ENCODE results near the gene DCBLD2.
"Not testable (repeated sequence)": the region's sequence is repeated elsewhere in the genome, so short reads cannot be mapped to it uniquely, and the experiment has no call there.

The DCBLD2 gene

DNA sequence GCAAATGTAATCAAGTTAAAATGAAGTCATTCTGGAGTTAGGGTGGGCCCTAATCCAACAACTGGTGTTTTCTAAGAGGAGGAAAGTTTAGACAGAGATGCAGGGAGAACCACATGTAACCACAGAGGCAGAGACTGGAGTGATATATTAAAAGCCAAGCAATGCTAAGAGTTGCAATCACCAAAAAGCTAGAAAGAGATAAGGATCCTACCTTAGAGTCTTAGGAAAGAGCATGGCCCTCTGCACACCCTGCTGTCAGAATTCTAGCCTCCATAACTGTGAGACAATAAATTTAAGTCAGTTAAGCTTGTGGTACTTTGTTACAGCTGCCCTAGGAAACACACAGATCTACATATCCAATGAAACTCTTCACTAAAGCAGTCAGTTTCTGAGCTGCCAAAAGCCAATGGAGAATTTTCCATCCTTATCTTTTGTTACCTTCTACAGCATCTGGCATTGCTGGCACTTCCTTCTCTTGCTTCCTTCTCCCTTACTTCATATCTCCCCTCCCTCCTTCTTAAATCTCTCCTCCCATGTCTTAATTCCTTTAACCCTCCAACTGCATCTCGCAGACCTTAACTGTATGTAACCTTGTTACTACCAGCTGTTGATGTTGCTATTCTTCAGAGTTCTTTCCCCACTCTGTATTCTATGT is 11.2 kb downstream of the DCBLD2 start:
- Histone ChIP-seq H3K9me3 (ENCODE audit: low read length) (no peaks in the 10 kb centered on the region), H3K27ac (ENCODE audit: low read depth, low read length) (no peak overlapping the region)

DNA sequence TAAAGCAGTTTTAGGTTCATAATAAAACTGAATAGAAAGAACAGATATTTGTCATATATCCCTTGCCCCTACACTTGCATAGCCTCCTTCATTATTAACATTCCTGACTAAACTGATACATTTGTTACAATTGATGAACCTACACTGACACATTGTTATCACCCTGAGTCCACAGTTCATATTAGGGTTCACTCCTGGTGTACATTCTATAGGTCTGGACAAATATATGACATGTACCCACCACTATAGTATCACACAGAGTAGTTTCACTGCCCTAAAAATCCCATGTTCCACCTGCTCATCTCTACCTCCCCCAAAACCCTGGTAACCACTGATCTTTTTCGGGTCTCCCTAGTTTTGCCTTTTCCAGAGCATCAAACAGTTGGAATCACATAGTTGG is 13.8 kb downstream of the DCBLD2 start:
- H3K9ac ChIP-seq (ENCODE audit: low read length) = no peak overlapping the region
- no peaks in the 10 kb centered on the region for H3K36me3 ChIP-seq (ENCODE audit: insufficient read depth, low read length)
- H3K4me3 ChIP-seq (ENCODE audit: low read depth in 1 of 2, low read length in 2 of 2) = no peak overlapping the region
- H3K4me1 ChIP-seq (ENCODE audit: insufficient read depth, low read length) = peaks cover 46% of the 10 kb centered on the region
- H3K9me3 ChIP-seq (ENCODE audit: low read length) = no peaks in the 10 kb centered on the region
- no peak overlapping the region for H3K27ac ChIP-seq (ENCODE audit: low read depth, low read length)
- H3K27me3 ChIP-seq (ENCODE audit: control insufficient read depth in 1 of 2, insufficient read depth in 2 of 2, low read length in 2 of 2) = no peaks in the 10 kb centered on the region

More for the DNA sequence above, 11.2 kb downstream of the DCBLD2 start:
- Histone ChIP-seq H3K4me3 (ENCODE audit: low read depth in 1 of 2, low read length in 2 of 2) (no peak overlapping the region), H3K9ac (ENCODE audit: low read length) (no peak overlapping the region), H3K27me3 (ENCODE audit: control insufficient read depth in 1 of 2, insufficient read depth in 2 of 2, low read length in 2 of 2) (no peaks in the 10 kb centered on the region), H3K36me3 (ENCODE audit: insufficient read depth, low read length) (no peaks in the 10 kb centered on the region), H3K4me1 (ENCODE audit: insufficient read depth, low read length) (peaks cover 37% of the 10 kb centered on the region)

DNA sequence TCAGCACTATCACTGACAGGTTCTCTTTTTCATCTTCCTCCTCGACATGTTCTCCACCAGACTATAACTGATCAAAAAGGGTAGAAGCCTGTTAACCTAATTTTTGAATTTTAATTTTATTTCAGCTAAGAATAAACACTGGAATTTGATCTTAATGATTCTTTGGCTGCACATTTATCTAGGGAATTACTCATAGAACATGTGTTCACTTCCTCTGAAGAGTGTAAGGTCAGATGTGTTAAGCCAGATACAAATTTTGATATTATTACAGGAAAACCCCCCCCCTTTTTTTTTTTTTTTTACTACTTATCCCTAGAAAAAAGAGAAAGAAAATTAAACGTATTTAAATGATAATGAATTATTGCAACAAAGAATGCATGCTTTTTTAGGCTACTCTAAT is 15.0 kb downstream of the DCBLD2 start:
- Histone ChIP-seq H3K27me3 (ENCODE audit: control insufficient read depth in 1 of 2, insufficient read depth in 2 of 2, low read length in 2 of 2) (no peaks in the 10 kb centered on the region), H3K4me1 (ENCODE audit: insufficient read depth, low read length) (peaks cover 34% of the 10 kb centered on the region), H3K27ac (ENCODE audit: low read depth, low read length) (no peak overlapping the region), H3K9me3 (ENCODE audit: low read length) (no peaks in the 10 kb centered on the region), H3K9ac (ENCODE audit: low read length) (no peak overlapping the region), H3K36me3 (ENCODE audit: insufficient read depth, low read length) (no peaks in the 10 kb centered on the region), H3K4me3 (ENCODE audit: low read depth in 1 of 2, low read length in 2 of 2) (no peak overlapping the region)

DNA sequence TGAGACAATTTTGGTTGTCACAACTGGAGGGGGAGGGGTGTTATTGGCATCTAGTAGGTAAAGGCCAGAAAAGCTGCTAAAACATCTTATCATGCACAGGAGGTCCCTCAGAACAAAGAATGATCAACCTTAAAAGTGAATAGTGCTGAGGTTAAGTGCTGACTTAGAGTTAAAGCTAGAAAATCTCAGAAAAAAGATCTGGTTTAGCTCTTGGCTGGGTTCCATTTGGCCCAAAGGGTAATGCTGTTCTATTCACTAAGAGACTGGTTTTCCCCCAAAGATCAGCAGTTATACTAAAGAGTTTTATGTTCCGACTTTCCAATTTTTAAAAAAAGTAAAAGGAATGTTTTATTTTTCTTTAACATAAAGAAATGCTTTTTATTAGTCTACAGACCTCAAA is 15.6 kb downstream of the DCBLD2 start:
- no peaks in the 10 kb centered on the region for H3K9me3 ChIP-seq (ENCODE audit: low read length)
- peaks cover 28% of the 10 kb centered on the region for H3K4me1 ChIP-seq (ENCODE audit: insufficient read depth, low read length)
- no peak overlapping the region for H3K9ac ChIP-seq (ENCODE audit: low read length)
- H3K36me3 ChIP-seq (ENCODE audit: insufficient read depth, low read length) = peaks cover under 1% of the 10 kb centered on the region
- H3K27me3 ChIP-seq (ENCODE audit: control insufficient read depth in 1 of 2, insufficient read depth in 2 of 2, low read length in 2 of 2) = no peaks in the 10 kb centered on the region
- H3K27ac ChIP-seq (ENCODE audit: low read depth, low read length) = no peak overlapping the region
- H3K4me3 ChIP-seq (ENCODE audit: low read depth in 1 of 2, low read length in 2 of 2) = no peak overlapping the region

DNA sequence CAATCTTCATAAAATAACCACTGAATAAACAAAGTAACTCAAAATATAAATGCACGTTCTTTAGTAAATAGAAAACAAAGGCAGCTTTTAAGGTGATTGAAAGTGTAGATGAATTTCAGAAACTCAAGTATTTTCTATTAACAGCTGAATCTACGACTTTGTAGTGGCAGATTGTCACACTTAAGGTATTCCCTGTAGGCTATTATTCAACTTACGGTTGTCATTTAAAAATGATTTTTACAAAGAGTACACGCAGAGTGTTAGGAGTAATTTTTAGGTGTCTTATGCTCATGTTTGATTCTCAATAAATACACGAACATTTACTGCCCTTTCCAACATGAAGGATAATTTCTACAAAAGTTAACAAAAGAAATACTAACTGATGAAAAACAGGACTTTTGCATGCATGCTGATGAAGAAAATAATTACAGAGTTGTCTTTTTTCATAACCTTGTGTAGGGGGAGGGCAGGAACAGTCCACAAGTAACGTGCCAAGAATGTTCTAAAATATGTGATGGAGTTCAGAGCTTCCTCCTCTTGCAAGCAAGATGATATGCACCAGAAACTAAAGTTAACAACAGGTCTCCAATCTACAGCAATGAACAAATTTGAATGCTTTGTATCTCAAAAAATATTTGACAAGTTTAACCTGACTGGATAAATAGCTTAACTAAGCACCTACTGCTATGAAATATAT is 16.7 kb downstream of the DCBLD2 start:
- Histone ChIP-seq H3K9me3 (ENCODE audit: low read length) (no peaks in the 10 kb centered on the region), H3K4me3 (ENCODE audit: low read depth in 1 of 2, low read length in 2 of 2) (no peak overlapping the region), H3K27me3 (ENCODE audit: control insufficient read depth in 1 of 2, insufficient read depth in 2 of 2, low read length in 2 of 2) (no peaks in the 10 kb centered on the region), H3K27ac (ENCODE audit: low read depth, low read length) (no peak overlapping the region), H3K9ac (ENCODE audit: low read length) (no peak overlapping the region), H3K36me3 (ENCODE audit: insufficient read depth, low read length) (peaks cover 11% of the 10 kb centered on the region), H3K4me1 (ENCODE audit: insufficient read depth, low read length) (peaks cover 23% of the 10 kb centered on the region)

DNA sequence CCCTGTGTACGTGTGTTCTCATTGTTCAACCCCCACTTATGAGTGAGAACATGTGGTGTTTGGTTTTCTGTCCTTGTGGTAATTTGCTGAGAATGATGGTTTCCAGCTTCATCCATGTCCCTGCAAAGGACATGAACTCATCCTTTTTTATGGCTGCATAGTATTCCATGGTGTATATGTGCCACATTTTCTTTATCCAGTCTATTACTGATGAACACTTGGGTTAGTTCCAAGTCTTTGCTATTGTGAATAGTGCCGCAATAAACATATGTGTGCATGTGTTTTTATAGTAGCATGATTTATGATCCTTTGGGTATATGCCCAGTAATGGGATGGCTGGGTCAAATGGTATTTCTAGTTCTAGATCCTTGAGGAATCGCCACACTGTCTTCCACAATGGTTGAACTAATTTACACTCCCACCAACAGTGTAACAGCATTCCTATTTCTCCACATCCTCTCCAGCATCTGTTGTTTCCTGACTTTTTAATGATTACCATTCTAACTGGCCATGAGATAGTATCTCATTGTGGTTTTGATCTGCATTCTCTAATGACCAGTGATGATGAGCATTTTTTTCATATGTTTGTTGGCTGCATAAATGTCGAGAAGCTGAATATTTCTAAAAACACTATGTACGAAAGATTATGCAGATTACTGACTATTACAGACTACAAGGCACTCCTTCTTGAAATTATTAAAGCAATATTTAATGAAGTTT is 18.7 kb downstream of the DCBLD2 start:
- peaks cover 23% of the 10 kb centered on the region for H3K4me1 ChIP-seq (ENCODE audit: insufficient read depth, low read length)
- H3K27me3 ChIP-seq (ENCODE audit: control insufficient read depth in 1 of 2, insufficient read depth in 2 of 2, low read length in 2 of 2); H3K9me3 ChIP-seq (ENCODE audit: low read length); H3K4me3 ChIP-seq (ENCODE audit: low read depth in 1 of 2, low read length in 2 of 2); H3K9ac ChIP-seq (ENCODE audit: low read length); H3K27ac ChIP-seq (ENCODE audit: low read depth, low read length): not testable (repeated sequence)
- H3K36me3 ChIP-seq (ENCODE audit: insufficient read depth, low read length) = peaks cover 13% of the 10 kb centered on the region

DNA sequence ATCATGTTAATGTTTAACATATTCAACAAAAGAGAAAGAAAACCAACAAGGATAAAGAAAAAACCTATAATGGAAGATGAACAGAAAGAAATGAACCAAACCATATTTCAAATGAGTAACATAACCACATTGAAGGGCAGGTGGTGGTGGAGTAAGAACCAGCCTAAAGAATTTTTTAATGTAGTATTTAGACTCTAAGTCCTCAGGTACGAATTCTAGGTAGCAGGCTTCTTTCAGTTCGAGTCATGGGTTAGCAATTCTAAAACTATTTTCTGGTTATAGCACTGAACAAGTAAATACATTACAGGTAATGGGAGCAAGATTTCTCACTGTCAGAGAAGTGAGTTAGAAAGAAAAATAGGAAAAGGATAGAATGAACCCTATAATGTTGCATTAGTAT is 24.4 kb downstream of the DCBLD2 start:
- Histone ChIP-seq H3K36me3 (ENCODE audit: insufficient read depth, low read length) (peaks cover 13% of the 10 kb centered on the region), H3K9ac (ENCODE audit: low read length) (no peak overlapping the region), H3K27me3 (ENCODE audit: control insufficient read depth in 1 of 2, insufficient read depth in 2 of 2, low read length in 2 of 2) (no peaks in the 10 kb centered on the region), H3K4me1 (ENCODE audit: insufficient read depth, low read length) (no peaks in the 10 kb centered on the region), H3K9me3 (ENCODE audit: low read length) (no peaks in the 10 kb centered on the region), H3K4me3 (ENCODE audit: low read depth in 1 of 2, low read length in 2 of 2) (no peak overlapping the region), H3K27ac (ENCODE audit: low read depth, low read length) (no peak overlapping the region)

DNA sequence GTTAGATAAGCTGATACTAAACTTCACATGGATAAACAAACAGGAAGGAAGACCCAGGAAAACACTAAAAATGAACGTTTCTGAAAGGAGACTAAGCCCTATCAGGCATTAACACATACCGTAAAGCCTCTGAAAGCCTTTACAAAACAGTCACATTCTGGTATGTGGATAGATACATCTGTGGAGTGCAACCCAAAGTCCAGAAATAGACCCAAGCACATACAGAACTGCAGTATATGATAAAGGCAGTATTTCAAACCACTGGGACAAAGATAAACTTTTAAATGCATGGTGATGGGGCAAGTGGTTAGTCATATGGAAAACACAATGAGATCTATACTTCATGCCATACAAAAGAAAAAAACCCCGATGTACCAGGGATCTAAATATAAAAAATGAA is 26.0 kb downstream of the DCBLD2 start:
- Histone ChIP-seq H3K27ac (ENCODE audit: low read depth, low read length) (no peak overlapping the region), H3K4me1 (ENCODE audit: insufficient read depth, low read length) (no peaks in the 10 kb centered on the region), H3K9me3 (ENCODE audit: low read length) (no peaks in the 10 kb centered on the region), H3K4me3 (ENCODE audit: low read depth in 1 of 2, low read length in 2 of 2) (no peak overlapping the region), H3K9ac (ENCODE audit: low read length) (no peak overlapping the region), H3K36me3 (ENCODE audit: insufficient read depth, low read length) (peaks cover 9% of the 10 kb centered on the region), H3K27me3 (ENCODE audit: control insufficient read depth in 1 of 2, insufficient read depth in 2 of 2, low read length in 2 of 2) (no peaks in the 10 kb centered on the region)

DNA sequence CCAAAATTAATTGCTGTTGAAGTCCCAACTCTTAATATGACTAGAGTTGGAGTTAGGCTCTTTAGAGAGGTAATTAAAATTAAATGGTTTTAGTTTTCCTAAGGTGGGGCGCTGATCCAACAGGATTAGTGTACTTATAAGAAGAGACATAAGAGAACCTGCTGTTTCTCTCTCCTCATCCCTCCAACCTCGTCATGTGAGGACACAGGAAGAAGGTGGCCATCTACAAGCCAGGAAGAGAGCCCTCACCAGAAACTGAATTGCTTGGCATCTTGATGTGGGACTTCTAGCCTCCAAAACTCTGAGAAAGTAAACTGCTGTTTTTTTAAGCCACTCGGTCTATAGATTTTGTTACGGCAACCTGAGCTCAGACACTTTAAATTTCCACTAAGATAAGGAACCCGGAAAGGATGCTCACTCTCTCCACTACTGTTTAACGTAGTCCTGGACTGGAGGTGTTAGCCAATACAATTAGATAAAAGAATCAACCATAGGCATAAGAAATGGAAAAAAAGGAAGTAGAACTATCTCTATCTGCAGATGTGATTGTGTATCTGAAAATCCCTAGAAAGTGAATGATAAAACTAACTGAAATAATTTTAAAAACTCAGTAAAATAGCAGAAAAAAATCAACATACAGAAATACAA is 26.8 kb downstream of the DCBLD2 start:
- H3K4me1 ChIP-seq (ENCODE audit: insufficient read depth, low read length) = no peaks in the 10 kb centered on the region
- peaks cover 1% of the 10 kb centered on the region for H3K36me3 ChIP-seq (ENCODE audit: insufficient read depth, low read length)
- no peak overlapping the region for H3K4me3 ChIP-seq (ENCODE audit: low read depth in 1 of 2, low read length in 2 of 2)
- H3K27ac ChIP-seq (ENCODE audit: low read depth, low read length) = no peak overlapping the region
- no peaks in the 10 kb centered on the region for H3K9me3 ChIP-seq (ENCODE audit: low read length)
- H3K27me3 ChIP-seq (ENCODE audit: control insufficient read depth in 1 of 2, insufficient read depth in 2 of 2, low read length in 2 of 2) = no peaks in the 10 kb centered on the region
- H3K9ac ChIP-seq (ENCODE audit: low read length) = no peak overlapping the region

DNA sequence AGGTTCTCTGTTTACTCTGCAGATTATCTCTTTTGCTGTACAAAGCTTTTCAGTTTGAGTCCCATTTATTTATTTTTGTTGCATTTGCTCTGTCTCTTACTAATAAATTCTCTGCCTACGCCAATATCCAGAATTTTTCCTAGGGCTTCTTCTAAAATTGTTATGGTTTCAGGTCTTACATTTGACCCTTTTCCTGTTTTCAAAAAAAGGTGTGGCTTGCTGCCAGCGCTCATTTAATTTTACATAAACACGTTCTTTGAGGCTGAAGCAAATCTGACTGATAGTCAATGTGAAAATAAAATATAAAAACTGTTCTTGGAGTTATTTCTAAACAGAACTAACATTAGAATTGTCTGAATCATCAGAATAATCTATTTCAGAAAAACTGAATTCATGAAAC is 32.1 kb downstream of the DCBLD2 start:
- H3K27ac ChIP-seq (ENCODE audit: low read depth, low read length) = no peak overlapping the region
- no peaks in the 10 kb centered on the region for H3K9me3 ChIP-seq (ENCODE audit: low read length)
- H3K27me3 ChIP-seq (ENCODE audit: control insufficient read depth in 1 of 2, insufficient read depth in 2 of 2, low read length in 2 of 2) = no peaks in the 10 kb centered on the region
- H3K9ac ChIP-seq (ENCODE audit: low read length) = no peak overlapping the region
- H3K36me3 ChIP-seq (ENCODE audit: insufficient read depth, low read length) = no peaks in the 10 kb centered on the region
- no peak overlapping the region for H3K4me3 ChIP-seq (ENCODE audit: low read depth in 1 of 2, low read length in 2 of 2)
- no peaks in the 10 kb centered on the region for H3K4me1 ChIP-seq (ENCODE audit: insufficient read depth, low read length)

DNA sequence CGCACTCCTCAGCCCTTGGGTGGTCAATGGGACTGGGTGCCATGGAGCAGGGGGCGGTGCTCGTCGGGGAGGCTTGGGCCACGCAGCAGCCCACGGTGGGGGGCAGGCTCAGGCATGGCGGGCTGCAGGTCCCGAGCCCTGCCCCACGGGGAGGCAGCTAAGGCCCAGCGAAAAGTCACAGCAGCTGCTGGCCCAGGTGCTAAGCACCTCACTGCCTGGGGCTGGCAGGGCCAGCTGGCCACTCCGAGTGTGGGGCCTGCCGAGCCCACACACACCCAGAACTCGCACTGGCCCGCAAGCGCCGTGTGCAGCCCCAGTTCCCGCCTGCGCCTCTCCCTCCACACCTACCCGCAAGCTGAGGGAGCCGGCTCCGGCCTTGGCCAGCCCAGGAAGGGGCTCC is 43.5 kb downstream of the DCBLD2 start:
- H3K27me3 ChIP-seq (ENCODE audit: control insufficient read depth in 1 of 2, insufficient read depth in 2 of 2, low read length in 2 of 2); H3K9me3 ChIP-seq (ENCODE audit: low read length); H3K27ac ChIP-seq (ENCODE audit: low read depth, low read length); H3K36me3 ChIP-seq (ENCODE audit: insufficient read depth, low read length); H3K4me1 ChIP-seq (ENCODE audit: insufficient read depth, low read length); H3K9ac ChIP-seq (ENCODE audit: low read length); H3K4me3 ChIP-seq (ENCODE audit: low read depth in 1 of 2, low read length in 2 of 2): not testable (repeated sequence)

Data from muscle layer of colon (tissue), 2 donors.